HepG2 (cell line): ENCODE measurements around the gene MX2. TPM values are rescaled to one million over a fixed set of nuclear protein-coding genes. Genes with fewer than 3 reads are reported as not detected.

Experiments
- ARHGAP35 ChIP-seq: sonication (generic); formaldehyde crosslinking; IDR thresholded peaks from 2 replicates; pipeline ENCODE4 v1.9.0; 2022; ENCODE audit warnings: mild to moderate bottlenecking, inconsistent platforms, moderate library complexity, missing genetic modification reagents, borderline replicate concordance
- CENPT ChIP-seq: sonication (generic); formaldehyde crosslinking; IDR thresholded peaks from 2 replicates; pipeline ENCODE4 v1.8.0; 2022; ENCODE audit warnings: low read depth, mild to moderate bottlenecking, moderate library complexity, missing genetic modification reagents
- CERS6 ChIP-seq: sonication (generic); formaldehyde crosslinking; IDR thresholded peaks from 2 replicates; pipeline ENCODE4 v1.5.0; 2020; ENCODE audit warnings: missing genetic modification reagents
- ELF1 ChIP-seq: sonication (generic); formaldehyde crosslinking; IDR thresholded peaks from 2 replicates; pipeline ENCODE4 v1.4.0; 2020; ENCODE audit warnings: missing genetic modification reagents
- FOXC1 ChIP-seq: sonication (generic); formaldehyde crosslinking; IDR thresholded peaks from 2 replicates; pipeline ENCODE4 v1.8.0; 2022; ENCODE audit warnings: mild to moderate bottlenecking, missing genetic modification reagents, borderline replicate concordance
- GABPB1 ChIP-seq: IDR thresholded peaks from 2 replicates; pipeline ENCODE4 v1.6.1; 2016; ENCODE audit warnings: mild to moderate bottlenecking, missing genetic modification reagents, moderate library complexity, missing compliant biosample characterization
- HOXA5 ChIP-seq: sonication (generic); formaldehyde crosslinking; IDR thresholded peaks from 2 replicates; pipeline ENCODE4 v1.4.0; 2020; ENCODE audit warnings: missing genetic modification reagents
- KDM5B ChIP-seq: sonication (generic); formaldehyde crosslinking; IDR thresholded peaks from 2 replicates; pipeline ENCODE4 v1.4.0; 2020; ENCODE audit warnings: missing genetic modification reagents, mild to moderate bottlenecking, borderline replicate concordance
- NFKB2 ChIP-seq: sonication (generic); formaldehyde crosslinking; IDR thresholded peaks from 2 replicates; pipeline ENCODE4 v1.4.0; 2020; ENCODE audit warnings: missing genetic modification reagents, borderline replicate concordance
- NR2C2 ChIP-seq: sonication (generic); formaldehyde crosslinking; IDR thresholded peaks from 2 replicates; pipeline ENCODE4 v1.4.0; 2020; ENCODE audit warnings: missing genetic modification reagents, mild to moderate bottlenecking, moderate library complexity, borderline replicate concordance
- RFXAP ChIP-seq: sonication (generic); formaldehyde crosslinking; IDR thresholded peaks from 2 replicates; pipeline ENCODE4 v1.4.0; 2020; ENCODE audit warnings: missing genetic modification reagents, borderline replicate concordance
- SP5 ChIP-seq: IDR thresholded peaks from 2 replicates; pipeline ENCODE4 v1.6.1; 2016; ENCODE audit warnings: low read depth, borderline replicate concordance
- TFE3 ChIP-seq: IDR thresholded peaks from 2 replicates; pipeline ENCODE4 v1.6.1; 2016
- TRIM24 ChIP-seq: sonication (generic); formaldehyde crosslinking; IDR thresholded peaks from 2 replicates; pipeline ENCODE4 v1.8.0; 2022; ENCODE audit warnings: mild to moderate bottlenecking, missing genetic modification reagents
- ZC3H13 ChIP-seq: sonication (generic); formaldehyde crosslinking; IDR thresholded peaks from 2 replicates; pipeline ENCODE4 v1.8.1; 2023; ENCODE audit warnings: mild to moderate bottlenecking, missing genetic modification reagents, moderate library complexity
- ZNF225 ChIP-seq: sonication (generic); formaldehyde crosslinking; IDR thresholded peaks from 2 replicates; pipeline ENCODE4 v1.4.0; 2020; ENCODE audit warnings: mild to moderate bottlenecking, missing genetic modification reagents
- ZNF7 ChIP-seq: IDR thresholded peaks from 2 replicates; pipeline ENCODE4 v1.6.1; 2016; ENCODE audit warnings: missing biosample characterization, missing genetic modification reagents
- polyA plus RNA-seq, 8 experiments: library from polyadenylated mRNA; depleted of rRNA in 3 of 8; stranded (reverse) in 7 of 8; unstranded in 1 of 8; fragments of >200 nt; fragmentation: Illumina TruSeq in 4 of 8; extraction: Trizol in 4 of 8; gene quantifications; 2 replicates each; pipeline versions ENCODE4 v1.2.1 to v1.2.3, GENCODE V29; 2011 to 2016; ENCODE audit warnings: low read depth in 4 of 8, missing spikeins in 1 of 8, mixed read lengths in 1 of 8; ENCODE audit not compliant: insufficient read depth in 1 of 8
- total RNA-seq, 5 experiments: library from RNA; depleted of rRNA; stranded (reverse); fragments of >200 nt; fragmentation: Illumina TruSeq; extraction: Trizol; gene quantifications; 2 replicates each; pipeline ENCODE4 v1.2.3, GENCODE V29; 2016; ENCODE audit warnings: low read depth in 1 of 5
- TF ChIP-seq, protein P1 (sequence below): sonication (generic); formaldehyde crosslinking; IDR thresholded peaks from 2 replicates; pipeline ENCODE4 v1.4.0; 2020; ENCODE audit warnings: mild to moderate bottlenecking, missing genetic modification reagents
- TF ChIP-seq, protein P2 (sequence below): sonication (generic); formaldehyde crosslinking; IDR thresholded peaks from 2 replicates; pipeline ENCODE4 v1.8.0; 2022; ENCODE audit warnings: missing genetic modification reagents, mild to moderate bottlenecking, moderate library complexity, borderline replicate concordance

MX2 gene
- total and polyA plus RNA-seq, 2 of the 13 experiments (the other 11 are each of a cell fraction or from before 2014, with no cell fraction given): 24.0 to 35.7 TPM

GRCh38 chr21:41316200-41317062 lies 45.4 kb upstream of the MX2 start, which contains the start of gene FAM3B (continued):
- TF ChIP-seq, protein P1, sequence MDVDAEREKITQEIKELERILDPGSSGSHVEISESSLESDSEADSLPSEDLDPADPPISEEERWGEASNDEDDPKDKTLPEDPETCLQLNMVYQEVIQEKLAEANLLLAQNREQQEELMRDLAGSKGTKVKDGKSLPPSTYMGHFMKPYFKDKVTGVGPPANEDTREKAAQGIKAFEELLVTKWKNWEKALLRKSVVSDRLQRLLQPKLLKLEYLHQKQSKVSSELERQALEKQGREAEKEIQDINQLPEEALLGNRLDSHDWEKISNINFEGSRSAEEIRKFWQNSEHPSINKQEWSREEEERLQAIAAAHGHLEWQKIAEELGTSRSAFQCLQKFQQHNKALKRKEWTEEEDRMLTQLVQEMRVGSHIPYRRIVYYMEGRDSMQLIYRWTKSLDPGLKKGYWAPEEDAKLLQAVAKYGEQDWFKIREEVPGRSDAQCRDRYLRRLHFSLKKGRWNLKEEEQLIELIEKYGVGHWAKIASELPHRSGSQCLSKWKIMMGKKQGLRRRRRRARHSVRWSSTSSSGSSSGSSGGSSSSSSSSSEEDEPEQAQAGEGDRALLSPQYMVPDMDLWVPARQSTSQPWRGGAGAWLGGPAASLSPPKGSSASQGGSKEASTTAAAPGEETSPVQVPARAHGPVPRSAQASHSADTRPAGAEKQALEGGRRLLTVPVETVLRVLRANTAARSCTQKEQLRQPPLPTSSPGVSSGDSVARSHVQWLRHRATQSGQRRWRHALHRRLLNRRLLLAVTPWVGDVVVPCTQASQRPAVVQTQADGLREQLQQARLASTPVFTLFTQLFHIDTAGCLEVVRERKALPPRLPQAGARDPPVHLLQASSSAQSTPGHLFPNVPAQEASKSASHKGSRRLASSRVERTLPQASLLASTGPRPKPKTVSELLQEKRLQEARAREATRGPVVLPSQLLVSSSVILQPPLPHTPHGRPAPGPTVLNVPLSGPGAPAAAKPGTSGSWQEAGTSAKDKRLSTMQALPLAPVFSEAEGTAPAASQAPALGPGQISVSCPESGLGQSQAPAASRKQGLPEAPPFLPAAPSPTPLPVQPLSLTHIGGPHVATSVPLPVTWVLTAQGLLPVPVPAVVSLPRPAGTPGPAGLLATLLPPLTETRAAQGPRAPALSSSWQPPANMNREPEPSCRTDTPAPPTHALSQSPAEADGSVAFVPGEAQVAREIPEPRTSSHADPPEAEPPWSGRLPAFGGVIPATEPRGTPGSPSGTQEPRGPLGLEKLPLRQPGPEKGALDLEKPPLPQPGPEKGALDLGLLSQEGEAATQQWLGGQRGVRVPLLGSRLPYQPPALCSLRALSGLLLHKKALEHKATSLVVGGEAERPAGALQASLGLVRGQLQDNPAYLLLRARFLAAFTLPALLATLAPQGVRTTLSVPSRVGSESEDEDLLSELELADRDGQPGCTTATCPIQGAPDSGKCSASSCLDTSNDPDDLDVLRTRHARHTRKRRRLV (CRISPR knock-in tag): no peak
- TF ChIP-seq RFXAP (CRISPR knock-in tag) (0 out of 2 replicates have a peak, but pooled peaks have one; percentile 51), TFE3 (CRISPR knock-in tag) (no peak), ZNF7 (no peak), ZC3H13 (CRISPR knock-in tag) (no peak), TRIM24 (CRISPR knock-in tag) (no peak), CERS6 (CRISPR knock-in tag) (no peak), ARHGAP35 (CRISPR knock-in tag) (peak; percentile 59; the same call in 1 of the 2 replicates), FOXC1 (0 out of 2 replicates have a peak, but pooled peaks have one; percentile 55), ZNF225 (CRISPR knock-in tag) (0 out of 2 replicates have a peak, but pooled peaks have one; percentile 38), NR2C2 (no peak), ELF1 (no peak), HOXA5 (peak; percentile 30; the same call in 1 of the 2 replicates), CENPT (no peak), SP5 (CRISPR knock-in tag) (peak; percentile 34; the same call in 1 of the 2 replicates), KDM5B (CRISPR knock-in tag) (peak; percentile 69; the same call in 1 of the 2 replicates), NFKB2 (CRISPR knock-in tag) (peak; percentile 25; the same call in 1 of the 2 replicates), GABPB1 (CRISPR knock-in tag) (peak; percentile 45; the same call in 1 of the 2 replicates)
- TF ChIP-seq, protein P2, sequence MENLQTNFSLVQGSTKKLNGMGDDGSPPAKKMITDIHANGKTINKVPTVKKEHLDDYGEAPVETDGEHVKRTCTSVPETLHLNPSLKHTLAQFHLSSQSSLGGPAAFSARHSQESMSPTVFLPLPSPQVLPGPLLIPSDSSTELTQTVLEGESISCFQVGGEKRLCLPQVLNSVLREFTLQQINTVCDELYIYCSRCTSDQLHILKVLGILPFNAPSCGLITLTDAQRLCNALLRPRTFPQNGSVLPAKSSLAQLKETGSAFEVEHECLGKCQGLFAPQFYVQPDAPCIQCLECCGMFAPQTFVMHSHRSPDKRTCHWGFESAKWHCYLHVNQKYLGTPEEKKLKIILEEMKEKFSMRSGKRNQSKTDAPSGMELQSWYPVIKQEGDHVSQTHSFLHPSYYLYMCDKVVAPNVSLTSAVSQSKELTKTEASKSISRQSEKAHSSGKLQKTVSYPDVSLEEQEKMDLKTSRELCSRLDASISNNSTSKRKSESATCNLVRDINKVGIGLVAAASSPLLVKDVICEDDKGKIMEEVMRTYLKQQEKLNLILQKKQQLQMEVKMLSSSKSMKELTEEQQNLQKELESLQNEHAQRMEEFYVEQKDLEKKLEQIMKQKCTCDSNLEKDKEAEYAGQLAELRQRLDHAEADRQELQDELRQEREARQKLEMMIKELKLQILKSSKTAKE: no peak
